H1 (cell line): ENCODE data around the gene ZC3H8. TPM values are rescaled to one million over a fixed set of nuclear protein-coding genes. Genes with fewer than 3 reads are reported as not detected.

Source experiments
- CTCF ChIA-PET: fragments of 300-600 bp; sonication (Branson Sonifier 250); formaldehyde crosslinking; loops from one replicate; lab custom pipeline; 2021; ENCODE audit not compliant: partially characterized antibody; lab: Charles Lee
- POLR2A ChIA-PET: fragments of 300-600 bp; sonication (Branson Sonifier 250); formaldehyde crosslinking; loops from one replicate; lab custom pipeline; 2021; ENCODE audit warnings: inconsistent platforms; ENCODE audit not compliant: partially characterized antibody; lab: Charles Lee
- DNase-seq, 2 experiments: peaks; one replicate each; pipeline versions ENCODE4 v3.0.0 to v3.0.0-alpha.2; 2010 to 2022; ENCODE audit warnings: low spot score in 2 of 2, low read depth in 1 of 2, mixed read lengths in 1 of 2
- FAIRE-seq: peaks from 2 replicates; lab custom pipeline; 2011; peaks lifted over from hg19 to GRCh38; lab: Jason Lieb, UNC
- H2AFZ ChIP-seq: 2 replicates; pipeline ENCODE4 v1.8.1; 2012; ENCODE audit warnings: low read length, inconsistent platforms
- H2AK5ac ChIP-seq: 2 replicates; pipeline ENCODE4 v1.6.1; 2013; ENCODE audit warnings: low read depth, low read length
- H2BK120ac ChIP-seq: replicated peaks from 2 replicates; pipeline ENCODE3; 2013; ENCODE audit warnings: low read depth, low read length, inconsistent platforms
- H2BK12ac ChIP-seq: 2 replicates; pipeline ENCODE4 v1.6.1; 2013; ENCODE audit warnings: low read depth, low read length
- H2BK15ac ChIP-seq: 2 replicates; pipeline ENCODE4 v1.6.1; 2013; ENCODE audit warnings: low read length
- H2BK20ac ChIP-seq: 2 replicates; pipeline ENCODE4 v1.6.1; 2013; ENCODE audit warnings: low read length
- H2BK5ac ChIP-seq: 2 replicates; pipeline ENCODE4 v1.6.1; 2013; ENCODE audit warnings: low read depth, low read length
- H3K14ac ChIP-seq: 2 replicates; pipeline ENCODE4 v1.6.1; 2013; ENCODE audit warnings: inconsistent platforms; ENCODE audit not compliant: insufficient read length
- H3K18ac ChIP-seq: 2 replicates; pipeline ENCODE4 v1.6.1; 2013; ENCODE audit warnings: low read length; ENCODE audit errors: extremely low read depth
- H3K23ac ChIP-seq: 2 replicates; pipeline ENCODE4 v1.6.1; 2013; ENCODE audit warnings: inconsistent platforms; ENCODE audit not compliant: insufficient read length
- H3K23me2 ChIP-seq: 2 replicates; pipeline ENCODE4 v1.6.1; 2013; ENCODE audit warnings: low read depth, low read length
- H3K27ac ChIP-seq: 2 replicates; pipeline ENCODE4 v1.6.1; 2011; ENCODE audit warnings: low read depth, low read length, inconsistent platforms
- H3K27me3 ChIP-seq, 4 experiments: replicated peaks in 1 of 4; 1 replicate in 1 of 4; 2 replicates in 3 of 4; pipeline versions ENCODE4 v1.6.1 to v1.8.1; 2011 to 2013; ENCODE audit warnings: low read length in 3 of 4, mild to moderate bottlenecking in 3 of 4, inconsistent platforms in 2 of 4, mixed read lengths in 2 of 4, moderate library complexity in 1 of 4; ENCODE audit not compliant: control insufficient read depth in 3 of 4, insufficient read depth in 3 of 4; ENCODE audit errors: extremely low read depth in 1 of 4
- H3K36me3 ChIP-seq, 4 experiments: 2 replicates each; pipeline versions ENCODE4 v1.6.1 to v1.8.1; 2011 to 2013; ENCODE audit warnings: mild to moderate bottlenecking in 4 of 4, low read length in 3 of 4, moderate library complexity in 2 of 4, control low read depth in 1 of 4, inconsistent platforms in 1 of 4; ENCODE audit not compliant: insufficient read depth in 4 of 4, control insufficient read depth in 2 of 4
- H3K4ac ChIP-seq: replicated peaks from 2 replicates; pipeline ENCODE3; 2013; ENCODE audit warnings: low read length, low read depth, mixed read lengths, inconsistent platforms; ENCODE audit not compliant: insufficient read length
- H3K4me1 ChIP-seq, 4 experiments: replicated peaks in 1 of 4; 1 replicate in 1 of 4; 2 replicates in 3 of 4; pipeline versions ENCODE4 v1.6.1 to v1.8.1; 2011 to 2013; ENCODE audit warnings: low read length in 3 of 4, inconsistent platforms in 2 of 4, mixed read lengths in 1 of 4; ENCODE audit not compliant: insufficient read depth in 4 of 4, control insufficient read depth in 3 of 4
- H3K4me2 ChIP-seq, 2 experiments: 2 replicates each; pipeline versions ENCODE4 v1.6.1 to v1.8.1; 2011 to 2013; ENCODE audit warnings: low read depth in 2 of 2, low read length in 2 of 2, control low read depth in 1 of 2, inconsistent platforms in 1 of 2, mild to moderate bottlenecking in 1 of 2; ENCODE audit not compliant: insufficient read depth in 1 of 2
- H3K4me3 ChIP-seq, 4 experiments: fragments of 200-600, 300-600 bp in 1 of 4; sonication (generic), shearing (Covaris generic), sonication (Bioruptor Twin) in 1 of 4; 2 replicates each; pipeline versions ENCODE4 v1.5.1 to v1.8.1; 2011 to 2016; ENCODE audit warnings: low read length in 4 of 4, low read depth in 3 of 4, control low read depth in 2 of 4, inconsistent platforms in 2 of 4, mild to moderate bottlenecking in 2 of 4, mixed read lengths in 1 of 4, moderate library complexity in 1 of 4; ENCODE audit not compliant: insufficient read depth in 2 of 4; ENCODE audit errors: extremely low read depth in 1 of 4
- H3K56ac ChIP-seq: replicated peaks from 2 replicates; pipeline ENCODE3; 2013; ENCODE audit warnings: low read depth, mild to moderate bottlenecking, mixed read lengths, low read length, inconsistent platforms; ENCODE audit not compliant: insufficient read length
- H3K79me1 ChIP-seq: 2 replicates; pipeline ENCODE4 v1.6.1; 2013; ENCODE audit warnings: low read depth, low read length, control low read depth
- H3K79me2 ChIP-seq, 2 experiments: 2 replicates each; pipeline versions ENCODE4 v1.6.1 to v1.8.1; 2012 to 2013; ENCODE audit warnings: low read length in 2 of 2, mild to moderate bottlenecking in 2 of 2, inconsistent platforms in 1 of 2; ENCODE audit not compliant: insufficient read depth in 2 of 2, control insufficient read depth in 1 of 2
- H3K9ac ChIP-seq, 4 experiments: replicated peaks in 1 of 4; 1 replicate in 1 of 4; 2 replicates in 3 of 4; pipeline versions ENCODE4 v1.6.1 to v1.8.1; 2011 to 2013; ENCODE audit warnings: low read depth in 3 of 4, low read length in 3 of 4, control low read depth in 2 of 4, mild to moderate bottlenecking in 2 of 4, moderate library complexity in 2 of 4, inconsistent platforms in 1 of 4; ENCODE audit errors: extremely low read depth in 1 of 4
- H3K9me3 ChIP-seq, 2 experiments: 2 replicates each; pipeline versions ENCODE4 v1.6.1 to v1.8.1; 2012 to 2013; ENCODE audit warnings: mild to moderate bottlenecking in 2 of 2, moderate library complexity in 2 of 2, control low read depth in 1 of 2, inconsistent platforms in 1 of 2, low read depth in 1 of 2, low read length in 1 of 2, mixed read lengths in 1 of 2; ENCODE audit not compliant: insufficient read depth in 2 of 2
- H4K20me1 ChIP-seq, 2 experiments: replicated peaks in 1 of 2; 2 replicates each; pipeline versions ENCODE3 to v1.8.1; 2011 to 2013; ENCODE audit warnings: inconsistent platforms in 2 of 2, low read length in 2 of 2, mild to moderate bottlenecking in 1 of 2; ENCODE audit not compliant: insufficient read depth in 2 of 2, control insufficient read depth in 1 of 2
- H4K5ac ChIP-seq: 2 replicates; pipeline ENCODE4 v1.6.1; 2013; ENCODE audit warnings: low read length, low read depth, mixed read lengths, inconsistent platforms; ENCODE audit not compliant: insufficient read length
- H4K8ac ChIP-seq: 2 replicates; pipeline ENCODE4 v1.8.0; 2013; ENCODE audit warnings: mild to moderate bottlenecking, moderate library complexity, low read length, inconsistent platforms; ENCODE audit not compliant: insufficient read depth; ENCODE audit errors: extremely low read depth
- H4K91ac ChIP-seq: replicated peaks from 2 replicates; pipeline ENCODE3; 2013; ENCODE audit warnings: low read length, mixed read lengths, inconsistent platforms; ENCODE audit not compliant: insufficient read length
- BRCA1 ChIP-seq: IDR thresholded peaks from 2 replicates; pipeline ENCODE4 v1.6.1; 2012; ENCODE audit warnings: low read depth, low read length, improper control_type of control experiment
- CREB1 ChIP-seq: IDR thresholded peaks from 2 replicates; pipeline ENCODE4 v1.6.1; 2012; ENCODE audit warnings: inconsistent platforms
- E2F6 ChIP-seq: IDR thresholded peaks from 2 replicates; pipeline ENCODE4 v1.6.1; 2012; ENCODE audit warnings: inconsistent platforms
- FOSL1 ChIP-seq: IDR thresholded peaks from 2 replicates; pipeline ENCODE4 v1.6.1; 2011; ENCODE audit warnings: mild to moderate bottlenecking, low read depth, low read length, moderate library complexity; ENCODE audit not compliant: insufficient read depth
- HDAC2 ChIP-seq, 2 experiments: fragments of 300-600 bp in 1 of 2; sonication (generic) in 1 of 2; IDR thresholded peaks; 2 replicates each; pipeline ENCODE4 v1.6.1; 2011 to 2012; ENCODE audit warnings: low read depth in 2 of 2, low read length in 2 of 2, mild to moderate bottlenecking in 2 of 2, moderate library complexity in 2 of 2, borderline replicate concordance in 1 of 2, inconsistent platforms in 1 of 2
- PHF8 ChIP-seq: fragments of 200-600 bp; sonication (generic); conservative IDR thresholded peaks from 2 replicates; pipeline ENCODE4 v1.7.1; 2012; ENCODE audit warnings: low read depth, mild to moderate bottlenecking, inconsistent platforms, low read length, moderate library complexity
- RNF2 ChIP-seq: fragments of 200-900, 300-1000 bp; sonication (generic); IDR thresholded peaks from 2 replicates; pipeline ENCODE4 v1.7.1; 2016; ENCODE audit warnings: borderline replicate concordance, low read depth, mild to moderate bottlenecking, antibody characterized with exemption, low read length; ENCODE audit not compliant: poor library complexity, severe bottlenecking; ENCODE audit errors: missing control alignments
- SP2 ChIP-seq: IDR thresholded peaks from 2 replicates; pipeline ENCODE4 v1.6.1; 2012; ENCODE audit warnings: mild to moderate bottlenecking, low read length, inconsistent platforms
- YY1 ChIP-seq: IDR thresholded peaks from 2 replicates; pipeline ENCODE4 v1.6.1; 2011; ENCODE audit warnings: low read depth, mild to moderate bottlenecking, low read length
- WGBS, 2 experiments: shearing (Covaris generic) in 1 of 2; methylation state at CpG; one replicate each; pipeline versions ENCODE4 v1.1.6 to v1.1.7; 2013 to 2015; ENCODE audit warnings: low lambda C conversion rate in 2 of 2, mixed read lengths in 2 of 2, inconsistent platforms in 1 of 2, low coverage in 1 of 2, missing lambda C conversion rate in 1 of 2; ENCODE audit not compliant: insufficient replicate concordance in 2 of 2, insufficient coverage in 1 of 2, insufficient read length in 1 of 2; ENCODE audit errors: extremely low coverage in 1 of 2, missing lambda C conversion rate in 1 of 2; 5-methylcytosine and 5-hydroxymethylcytosine counted together
- polyA plus RNA-seq, 7 experiments: library from polyadenylated mRNA; depleted of rRNA in 3 of 7; stranded (reverse) in 5 of 7; unstranded in 2 of 7; fragments of >200 nt in 5 of 7; fragments of 200-250 nt in 2 of 7; gene quantifications; 1 replicate in 5 of 7; 2 replicates in 1 of 7; 4 replicates in 1 of 7; pipeline versions ENCODE4 v1.2.1 to v1.2.3, GENCODE V29; 2011 to 2013; ENCODE audit warnings: missing spikeins in 2 of 7, mixed read lengths in 2 of 7
- total RNA-seq: library from RNA; stranded (reverse); fragmentation: NEBNext Ultra II Directional; extraction: Animal tissue kit (Norgen Biotek cat#: 25700); gene quantifications from 2 replicates; pipeline ENCODE4 v1.2.1, GENCODE V29; 2021

The ZC3H8 gene
- total and polyA plus RNA-seq, 2 of the 8 experiments (the other 6 are each of a cell fraction or from before 2014, with no cell fraction given): 1.9 to 7.1 TPM

GRCh38 chr2:112166806-112167499, 87.9 kb downstream of the ZC3H8 start:
- no peaks in the 10 kb centered on the region for H3K36me3 ChIP-seq
- H3K4ac ChIP-seq: no peak overlapping the region
- no peaks in the 10 kb centered on the region for H3K9me3 ChIP-seq
- POLR2A ChIA-PET: no interaction called here
- no peak overlapping the region for H3K14ac ChIP-seq
- H3K23ac ChIP-seq: no peak overlapping the region
- no peak overlapping the region for H2BK15ac ChIP-seq
- no peak overlapping the region for H3K56ac ChIP-seq
- no peak overlapping the region for H2BK20ac ChIP-seq
- no peak overlapping the region for H3K4me2 ChIP-seq
- no peaks in the 10 kb centered on the region for H4K20me1 ChIP-seq
- 82% methylated on average over 14 of the region's 14 CpGs; no CpG with 5 or more reads in 1 of the 2 experiments for WGBS, 2 experiments
- H2BK5ac ChIP-seq: no peak overlapping the region
- H4K5ac ChIP-seq: no peak overlapping the region
- CTCF ChIA-PET: interaction anchor here (0.6 to 0.7 kb wide), 2 partner anchors 211 to 279 kb away, joined by 3 read pairs; no protein-coding TSS in a partner anchor
- no peaks in the 10 kb centered on the region for H3K79me2 ChIP-seq
- H3K4me1 ChIP-seq: no peaks in the 10 kb centered on the region
- H2BK12ac ChIP-seq: no peak overlapping the region
- DNase-seq: no peak
- no peak overlapping the region for H2BK120ac ChIP-seq
- no peaks in the 10 kb centered on the region for H3K27me3 ChIP-seq
- no peak overlapping the region for H3K18ac ChIP-seq
- H3K23me2 ChIP-seq: no peaks in the 10 kb centered on the region
- H2AK5ac ChIP-seq: no peak overlapping the region
- H4K91ac ChIP-seq: no peak overlapping the region
- H3K4me3 ChIP-seq: no peak overlapping the region
- no peak overlapping the region for H3K27ac ChIP-seq
- H3K9ac ChIP-seq: no peak overlapping the region
- no peak for FAIRE-seq
- no peak overlapping the region for H4K8ac ChIP-seq
- no peaks in the 10 kb centered on the region for H3K79me1 ChIP-seq
- H2AFZ ChIP-seq: no peak overlapping the region
- TF ChIP-seq BRCA1: no peak
- no peak for TF ChIP-seq PHF8
- no peak for TF ChIP-seq RNF2
- TF ChIP-seq E2F6: no peak
- no peak for TF ChIP-seq SP2
- no peak for TF ChIP-seq CREB1
- no peak for TF ChIP-seq FOSL1
- no peak for TF ChIP-seq HDAC2 (IDR thresholded peaks at IDR 0.05; ENCODE audit: borderline replicate concordance in 1 of 2, low read depth in 2 of 2, low read length in 2 of 2)
- no peak for TF ChIP-seq YY1
